Fibroblast of the conjunctiva (primary cell): ENCODE results near the gene CTIF.

Experiments used
- DNase-seq: peaks from one replicate; pipeline ENCODE4 v3.0.0-alpha.2; 2010; ENCODE audit warnings: low read depth

CTIF gene

GRCh38 chr18:48756511-48757226, 217.8 kb downstream of the CTIF start:
- DNase-seq = no peak

- no peak for DNase-seq
These were observed 218.5 kb downstream of the CTIF start for GRCh38 chr18:48757367-48757766.

GRCh38 chr18:48757906-48758305, 219.1 kb downstream of the CTIF start:
- DNase-seq = no peak

- DNase-seq = no peak
These were observed 222.8 kb downstream of the CTIF start for GRCh38 chr18:48761582-48761981.

GRCh38 chr18:48762022-48762421, 223.2 kb downstream of the CTIF start:
- DNase-seq = no peak

- no peak for DNase-seq
These were observed 224.2 kb downstream of the CTIF start for GRCh38 chr18:48762836-48763718.

GRCh38 chr18:48763719-48764100, 224.9 kb downstream of the CTIF start:
- no peak for DNase-seq

GRCh38 chr18:48765053-48765452, 226.2 kb downstream of the CTIF start:
- no peak for DNase-seq

- DNase-seq = peak; percentile 54
These were observed 227.2 kb downstream of the CTIF start for GRCh38 chr18:48766026-48766425.

GRCh38 chr18:48766487-48766886, 227.7 kb downstream of the CTIF start:
- DNase-seq = no peak

GRCh38 chr18:48767090-48767690, 228.4 kb downstream of the CTIF start:
- DNase-seq = peak; percentile 4

- DNase-seq = no peak
These were observed 230.3 kb downstream of the CTIF start for GRCh38 chr18:48769006-48769636.

GRCh38 chr18:48770243-48770642, 231.4 kb downstream of the CTIF start:
- DNase-seq = no peak

GRCh38 chr18:48771641-48772375, 233.0 kb downstream of the CTIF start:
- no peak for DNase-seq

GRCh38 chr18:48772457-48772856, 233.6 kb downstream of the CTIF start:
- no peak for DNase-seq

GRCh38 chr18:48773821-48774220, 235.0 kb downstream of the CTIF start:
- no peak for DNase-seq

- no peak for DNase-seq
These were observed 236.1 kb downstream of the CTIF start for GRCh38 chr18:48774941-48775340.

- no peak for DNase-seq
These were observed 236.7 kb downstream of the CTIF start for GRCh38 chr18:48775372-48776155.

GRCh38 chr18:48776156-48776555, 237.3 kb downstream of the CTIF start:
- no peak for DNase-seq

- no peak for DNase-seq
These were observed 237.8 kb downstream of the CTIF start for GRCh38 chr18:48776641-48777025.
